PC-3 (cell line): ENCODE measurements around the gene OMP. TPM values are rescaled to one million over a fixed set of nuclear protein-coding genes. Genes with fewer than 3 reads are reported as not detected.
A peak's percentile ranks its signal among the peaks of the same experiment; 100 is the strongest.

ENCODE experiments used
- ATAC-seq: fragments of 200-7000 bp; cut with Tn5 transposase; 2 replicates; pipeline ENCODE4 v1.9.1; 2020; ENCODE audit warnings: mild to moderate bottlenecking, moderate library complexity
- BruUV-seq: library from RNA; stranded (reverse); fragments of 400-500 nt; replicated peaks from 2 replicates; lab custom pipeline; 2021; lab: Mats Ljungman, UMichigan
- CTCF ChIA-PET: fragments of 300-600 bp; sonication (Branson Sonifier 250); formaldehyde crosslinking; loops from one replicate; lab custom pipeline; 2022; ENCODE audit warnings: antibody characterized with exemption; lab: Charles Lee
- POLR2A ChIA-PET: fragments of 300-600 bp; sonication (Branson Sonifier 250); formaldehyde crosslinking; loops from one replicate; lab custom pipeline; 2022; ENCODE audit warnings: antibody characterized with exemption; ENCODE audit not compliant: unreplicated experiment; lab: Charles Lee
- DNase-seq: peaks from one replicate; pipeline ENCODE4 v3.0.0-alpha.2; 2015
- H2AFZ ChIP-seq: fragments of 300-600 bp; sonication (generic); 2 replicates; pipeline ENCODE4 v1.6.0; 2016; ENCODE audit warnings: antibody characterized with exemption, low read length
- H3F3A ChIP-seq: fragments of 300-600 bp; sonication (generic); one replicate; pipeline ENCODE4 v1.6.0; 2017; ENCODE audit warnings: antibody characterized with exemption, low read length, control low read depth, mild to moderate bottlenecking; ENCODE audit not compliant: unreplicated experiment
- H3K27ac ChIP-seq: fragments of 300-600 bp; sonication (generic); 2 replicates; pipeline ENCODE4 v1.5.1; 2016; ENCODE audit warnings: mild to moderate bottlenecking, low read length
- H3K27me3 ChIP-seq: fragments of 300-600 bp; sonication (generic); 2 replicates; pipeline ENCODE4 v1.6.1; 2016; ENCODE audit warnings: low read length, mixed read lengths
- H3K36me3 ChIP-seq: fragments of 300-600 bp; sonication (generic); 2 replicates; pipeline ENCODE4 v1.6.1; 2016; ENCODE audit warnings: low read depth, mixed run types, low read length, mixed read lengths
- H3K4me1 ChIP-seq: fragments of 300-600 bp; sonication (generic); 2 replicates; pipeline ENCODE4 v1.5.1; 2016; ENCODE audit warnings: low read length; ENCODE audit not compliant: insufficient read depth
- H3K4me2 ChIP-seq: fragments of 300-600 bp; sonication (generic); 2 replicates; pipeline ENCODE4 v1.6.0; 2016; ENCODE audit warnings: low read length
- H3K4me3 ChIP-seq: fragments of 300-600 bp; sonication (generic); 2 replicates; pipeline ENCODE4 v1.5.1; 2016; ENCODE audit warnings: mild to moderate bottlenecking, low read length, mixed read lengths
- H3K79me2 ChIP-seq: fragments of 300-600 bp; sonication (generic); 2 replicates; pipeline ENCODE4 v1.6.1; 2017; ENCODE audit warnings: low read length, mixed read lengths
- H3K9ac ChIP-seq: fragments of 300-600 bp; sonication (generic); 2 replicates; pipeline ENCODE4 v1.6.0; 2016; ENCODE audit warnings: mild to moderate bottlenecking, low read length
- H3K9me2 ChIP-seq: fragments of 300-600 bp; sonication (generic); replicated peaks from 2 replicates; pipeline ENCODE4 v1.6.1; 2016; ENCODE audit warnings: mixed run types, low read length, mixed read lengths
- H3K9me3 ChIP-seq: fragments of 300-600 bp; sonication (generic); 2 replicates; pipeline ENCODE4 v1.6.1; 2016; ENCODE audit warnings: low read length, mixed read lengths
- H4K20me1 ChIP-seq: fragments of 300-600 bp; sonication (generic); 2 replicates; pipeline ENCODE4 v1.6.1; 2016; ENCODE audit warnings: low read length, mixed read lengths
- CTCF ChIP-seq: fragments of 300-600 bp; sonication (generic); conservative IDR thresholded peaks from 2 replicates; pipeline ENCODE4 v1.5.1; 2017; ENCODE audit warnings: antibody characterized with exemption, low read depth, mild to moderate bottlenecking, low read length
- EZH2 ChIP-seq: fragments of 300-600 bp; sonication (generic); IDR thresholded peaks from one replicate; pipeline ENCODE4 v1.6.1; 2017; ENCODE audit warnings: antibody characterized with exemption, mild to moderate bottlenecking, low read length; ENCODE audit not compliant: unreplicated experiment
- EZH2phosphoT487 ChIP-seq: fragments of 300-600 bp; sonication (generic); IDR thresholded peaks from 2 replicates; pipeline ENCODE4 v1.6.1; 2018; ENCODE audit warnings: mild to moderate bottlenecking, antibody characterized with exemption, low read length, borderline replicate concordance
- intact Hi-C: fragments of 100-400 bp; cut with micrococcal nuclease; formaldehyde crosslinking; loops from 2 replicates; pipeline ENCODE4 v1.9.0; 2023
- total RNA-seq: library from RNA; depleted of rRNA; stranded (reverse); fragments of >200 nt; gene quantifications from 2 replicates; pipeline ENCODE4 v1.2.3, GENCODE V29; 2014

OMP gene
- total RNA-seq, 1 experiment from 2014 or later = not detected

DNA sequence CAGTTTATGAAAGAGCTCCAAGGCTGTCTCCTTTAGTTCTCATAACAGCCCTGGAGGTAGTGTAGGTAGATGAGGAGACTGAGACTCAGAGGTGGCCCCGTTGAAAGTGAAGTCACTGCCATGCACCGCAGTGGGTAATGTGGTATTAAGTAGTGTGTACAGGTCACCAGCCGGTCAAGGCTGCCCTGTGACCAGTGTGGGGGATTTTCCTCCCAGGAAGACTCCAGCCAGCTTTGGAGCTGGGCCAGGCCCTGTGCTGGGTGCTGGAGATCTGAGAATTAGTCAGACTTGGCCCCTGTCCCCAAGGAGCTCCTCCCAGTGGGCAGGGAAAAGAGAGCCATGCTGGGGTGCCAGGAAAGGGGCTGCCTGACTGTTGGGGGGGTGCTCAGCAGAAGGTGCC, 5.3 kb downstream of the OMP start:
- TF ChIP-seq EZH2phosphoT487 = no peak
- no peak for TF ChIP-seq CTCF
- TF ChIP-seq EZH2 = no peak
- no TSS peak for BruUV-seq
- H2AFZ ChIP-seq = 0 out of 2 replicates have a peak overlapping the region, but pooled peaks have one; percentile 11
- H4K20me1 ChIP-seq = no peaks in the 10 kb centered on the region
- intact Hi-C loops = no loop called here
- no peaks in the 10 kb centered on the region for H3K79me2 ChIP-seq
- peak; percentile 94 for DNase-seq
- H3K4me1 ChIP-seq = peaks cover 59% of the 10 kb centered on the region
- H3K9me2 ChIP-seq = no peaks in the 10 kb centered on the region
- ChIA-PET CTCF (interaction anchor here (1.9 kb wide), 1 partner anchor 17 kb away, joined by 5 read pairs; no protein-coding TSS in a partner anchor), POLR2A (no interaction called here)
- H3K4me2 ChIP-seq = peak overlapping the region; percentile 60
- peak overlapping the region; percentile 48 for H3K27ac ChIP-seq
- no peaks in the 10 kb centered on the region for H3K9me3 ChIP-seq
- peak; percentile 75 for ATAC-seq
- H3K4me3 ChIP-seq = no peak overlapping the region
- no peak overlapping the region; the same call in 1 of the 2 replicates for H3K9ac ChIP-seq
- H3K27me3 ChIP-seq = no peaks in the 10 kb centered on the region
- no peaks in the 10 kb centered on the region for H3F3A ChIP-seq
- H3K36me3 ChIP-seq = no peaks in the 10 kb centered on the region

DNA sequence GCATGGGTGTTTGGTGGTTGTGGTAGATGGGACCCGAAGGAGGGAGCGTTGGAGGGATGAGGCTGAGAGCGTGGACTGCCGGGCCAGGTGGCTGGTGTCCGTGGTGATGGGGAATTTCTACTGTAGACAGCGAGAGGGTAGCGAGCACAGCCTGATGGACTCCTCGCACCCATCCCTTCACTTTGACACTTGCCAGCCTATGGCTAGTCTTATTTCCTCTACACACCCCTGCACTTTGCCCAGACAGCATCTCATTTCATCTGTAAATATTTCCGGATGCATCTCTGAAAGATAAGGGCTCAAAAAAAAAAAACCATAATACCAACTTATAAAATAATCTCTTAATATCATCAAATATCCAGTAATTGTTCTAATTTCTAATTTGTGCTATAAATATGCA, 5.8 kb downstream of the OMP start:
- no peaks in the 10 kb centered on the region for H3K79me2 ChIP-seq
- intact Hi-C loops = no loop called here
- no peak overlapping the region for H3K27ac ChIP-seq
- no peaks in the 10 kb centered on the region for H3K9me3 ChIP-seq
- no peaks in the 10 kb centered on the region for H4K20me1 ChIP-seq
- ATAC-seq = no peak
- H3K27me3 ChIP-seq = no peaks in the 10 kb centered on the region
- no peak for DNase-seq
- H3K4me1 ChIP-seq = peaks cover 59% of the 10 kb centered on the region
- no peak overlapping the region for H3K4me2 ChIP-seq
- ChIA-PET POLR2A (no interaction called here), CTCF (no interaction called here)
- TF ChIP-seq CTCF (no peak), EZH2phosphoT487 (no peak), EZH2 (no peak)
- no peaks in the 10 kb centered on the region for H3K9me2 ChIP-seq
- no peaks in the 10 kb centered on the region for H3K36me3 ChIP-seq
- no peak overlapping the region for H3K9ac ChIP-seq
- BruUV-seq = no TSS peak
- no peak overlapping the region for H3K4me3 ChIP-seq
- no peaks in the 10 kb centered on the region for H3F3A ChIP-seq
- H2AFZ ChIP-seq = no peak overlapping the region

DNA sequence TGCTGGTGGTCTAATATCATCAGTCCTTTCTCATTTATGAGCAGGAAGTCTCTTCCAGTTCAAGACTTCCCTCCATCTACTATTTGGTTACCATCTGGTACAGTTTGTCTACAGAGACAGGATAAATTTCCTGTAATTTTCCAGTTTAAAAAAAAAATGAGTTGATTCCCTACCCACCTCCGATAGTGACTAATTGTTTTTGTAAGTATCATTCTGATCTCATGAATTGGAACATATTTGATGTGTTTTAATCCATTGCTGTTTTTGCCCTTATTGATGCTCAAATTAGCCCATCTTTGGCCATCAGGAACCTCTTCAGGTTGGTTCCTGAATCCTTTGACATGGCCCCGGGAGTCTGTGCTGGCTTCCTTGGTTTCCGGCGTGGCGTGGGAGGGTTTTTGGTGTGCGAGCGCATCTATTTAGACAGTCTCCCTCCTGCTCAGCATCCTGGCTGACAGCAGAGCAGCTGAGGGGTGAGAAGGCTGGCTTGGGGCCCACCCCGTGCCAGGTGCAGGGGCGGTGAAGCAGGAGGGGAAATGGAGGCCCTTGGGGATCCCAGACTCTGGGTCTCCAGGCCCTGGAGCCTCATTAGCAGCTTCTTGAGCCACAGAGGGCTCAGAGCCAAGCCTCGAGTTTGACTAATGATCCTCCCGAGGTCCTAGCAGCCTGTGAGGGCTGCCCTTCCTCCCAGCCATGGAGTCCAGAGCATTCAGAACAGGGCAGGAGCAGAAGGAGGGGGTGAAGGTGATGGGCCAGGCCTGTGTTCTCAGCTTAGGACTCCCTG, 6.8 kb downstream of the OMP start:
- H3K9ac ChIP-seq = no peak overlapping the region
- peaks cover 59% of the 10 kb centered on the region for H3K4me1 ChIP-seq
- intact Hi-C loops = loop anchor here (10.0 kb wide), 1 partner anchor 305 kb away; no protein-coding TSS in a partner anchor
- no peak overlapping the region for H2AFZ ChIP-seq
- H3K27ac ChIP-seq = no peak overlapping the region
- POLR2A ChIA-PET = no interaction called here
- no TSS peak for BruUV-seq
- H3K9me3 ChIP-seq = no peaks in the 10 kb centered on the region
- TF ChIP-seq EZH2 = no peak
- TF ChIP-seq EZH2phosphoT487 = no peak
- no peak for TF ChIP-seq CTCF
- no peaks in the 10 kb centered on the region for H3K79me2 ChIP-seq
- no peaks in the 10 kb centered on the region for H3K9me2 ChIP-seq
- no peak overlapping the region for H3K4me3 ChIP-seq
- no peaks in the 10 kb centered on the region for H3K36me3 ChIP-seq
- no peak overlapping the region for H3K4me2 ChIP-seq
- DNase-seq (no peak), ATAC-seq (no peak)
- no peaks in the 10 kb centered on the region for H3K27me3 ChIP-seq
- no peaks in the 10 kb centered on the region for H3F3A ChIP-seq
- no peaks in the 10 kb centered on the region for H4K20me1 ChIP-seq
- CTCF ChIA-PET = no interaction called here
